Measurements from ENCODE around the gene VWA8. TPM values are rescaled to one million over a fixed set of nuclear protein-coding genes. Genes with fewer than 3 reads are reported as not detected.
"Not testable (repeated sequence)": the region's sequence is repeated elsewhere in the genome, so short reads cannot be mapped to it uniquely, and the experiment has no call there.

Gene VWA8
- total and polyA plus RNA-seq, 2 donors = 8.1 to 20.9 TPM

GRCh38 chr13:41578371-41578770 is 382.5 kb downstream of the VWA8 start:
- Histone ChIP-seq H3K9me3 (ENCODE audit: control insufficient read depth in 2 of 2, insufficient read depth in 1 of 2, low read length in 1 of 2) (peaks cover 0 to 2% of the 10 kb centered on the region in 2 donors), H3K27me3 (ENCODE audit: control insufficient read depth in 2 of 2, insufficient read depth in 1 of 2, low read length in 1 of 2) (no peaks in the 10 kb centered on the region), H3K4me1 (ENCODE audit: control insufficient read depth in 2 of 2, insufficient read depth in 2 of 2, low read length in 2 of 2) (no peaks in the 10 kb centered on the region), H3K27ac (ENCODE audit: low read depth in 1 of 2, low read length in 1 of 2) (no peak overlapping the region), H3K36me3 (ENCODE audit: control insufficient read depth in 2 of 2, insufficient read depth in 2 of 2, low read length in 1 of 2) (peaks cover 0 to 15% of the 10 kb centered on the region in 2 donors), H3K4me3 (ENCODE audit: low read length in 2 of 2) (no peak overlapping the region)
- WGBS = 98% methylated on average over 5 of the region's 5 CpGs
- DNase-seq (ENCODE audit: low read depth in 6 of 9, low spot score in 9 of 9) = no peak

- Histone ChIP-seq H3K27me3 (ENCODE audit: control insufficient read depth in 2 of 2, insufficient read depth in 1 of 2, low read length in 1 of 2) (no peaks in the 10 kb centered on the region), H3K36me3 (ENCODE audit: control insufficient read depth in 2 of 2, insufficient read depth in 2 of 2, low read length in 1 of 2) (peaks cover 0 to 10% of the 10 kb centered on the region in 2 donors), H3K4me3 (ENCODE audit: low read length in 2 of 2) (no peak overlapping the region), H3K4me1 (ENCODE audit: control insufficient read depth in 2 of 2, insufficient read depth in 2 of 2, low read length in 2 of 2) (no peaks in the 10 kb centered on the region), H3K9me3 (ENCODE audit: control insufficient read depth in 2 of 2, insufficient read depth in 1 of 2, low read length in 1 of 2) (peaks cover 0 to 5% of the 10 kb centered on the region in 2 donors), H3K27ac (ENCODE audit: low read depth in 1 of 2, low read length in 1 of 2) (no peak overlapping the region)
- WGBS = 79% methylated on average over 4 of the region's 4 CpGs
- DNase-seq (ENCODE audit: low read depth in 6 of 9, low spot score in 9 of 9) = no peak
Measured at GRCh38 chr13:41577436-41577835, 383.5 kb downstream of the VWA8 start.

- not testable (repeated sequence) for H3K27me3 ChIP-seq (ENCODE audit: control insufficient read depth in 2 of 2, insufficient read depth in 1 of 2, low read length in 1 of 2); H3K27ac ChIP-seq (ENCODE audit: low read depth in 1 of 2, low read length in 1 of 2); H3K4me1 ChIP-seq (ENCODE audit: control insufficient read depth in 2 of 2, insufficient read depth in 2 of 2, low read length in 2 of 2); H3K4me3 ChIP-seq (ENCODE audit: low read length in 2 of 2); DNase-seq (ENCODE audit: low read depth in 6 of 9, low spot score in 9 of 9); H3K9me3 ChIP-seq (ENCODE audit: control insufficient read depth in 2 of 2, insufficient read depth in 1 of 2, low read length in 1 of 2)
- WGBS = 99% methylated on average over 19 of the region's 19 CpGs
- H3K36me3 ChIP-seq (ENCODE audit: control insufficient read depth in 2 of 2, insufficient read depth in 2 of 2, low read length in 1 of 2) = peaks cover 0 to 10% of the 10 kb centered on the region in 2 donors
Measured at GRCh38 chr13:41573640-41574039, 387.3 kb downstream of the VWA8 start.

- not testable (repeated sequence) for H3K27me3 ChIP-seq (ENCODE audit: control insufficient read depth in 2 of 2, insufficient read depth in 1 of 2, low read length in 1 of 2); H3K9me3 ChIP-seq (ENCODE audit: control insufficient read depth in 2 of 2, insufficient read depth in 1 of 2, low read length in 1 of 2); H3K27ac ChIP-seq (ENCODE audit: low read depth in 1 of 2, low read length in 1 of 2); H3K4me1 ChIP-seq (ENCODE audit: control insufficient read depth in 2 of 2, insufficient read depth in 2 of 2, low read length in 2 of 2); DNase-seq (ENCODE audit: low read depth in 6 of 9, low spot score in 9 of 9); H3K4me3 ChIP-seq (ENCODE audit: low read length in 2 of 2)
- H3K36me3 ChIP-seq (ENCODE audit: control insufficient read depth in 2 of 2, insufficient read depth in 2 of 2, low read length in 1 of 2) = peaks cover 0 to 18% of the 10 kb centered on the region in 2 donors
- WGBS = 98% methylated on average over 33 of the region's 33 CpGs
Measured at GRCh38 chr13:41571817-41572340, 389.0 kb downstream of the VWA8 start.

- Histone ChIP-seq H3K4me1 (ENCODE audit: control insufficient read depth in 2 of 2, insufficient read depth in 2 of 2, low read length in 2 of 2) (no peaks in the 10 kb centered on the region), H3K36me3 (ENCODE audit: control insufficient read depth in 2 of 2, insufficient read depth in 2 of 2, low read length in 1 of 2) (peaks cover 0 to 12% of the 10 kb centered on the region in 2 donors), H3K27me3 (ENCODE audit: control insufficient read depth in 2 of 2, insufficient read depth in 1 of 2, low read length in 1 of 2) (no peaks in the 10 kb centered on the region), H3K9me3 (ENCODE audit: control insufficient read depth in 2 of 2, insufficient read depth in 1 of 2, low read length in 1 of 2) (peaks cover 0 to 5% of the 10 kb centered on the region in 2 donors), H3K4me3 (ENCODE audit: low read length in 2 of 2) (no peak overlapping the region), H3K27ac (ENCODE audit: low read depth in 1 of 2, low read length in 1 of 2) (no peak overlapping the region)
- DNase-seq (ENCODE audit: low read depth in 6 of 9, low spot score in 9 of 9) = no peak
- 97% methylated on average over 3 of the region's 3 CpGs for WGBS
Measured at GRCh38 chr13:41568972-41569351, 391.9 kb downstream of the VWA8 start.

- H3K27ac ChIP-seq (ENCODE audit: low read depth in 1 of 2, low read length in 1 of 2) = no peak overlapping the region
Measured at GRCh38 chr13:41568143-41568971, 392.6 kb downstream of the VWA8 start.

GRCh38 chr13:41567363-41567762 is 393.5 kb downstream of the VWA8 start:
- H3K9me3 ChIP-seq (ENCODE audit: control insufficient read depth in 2 of 2, insufficient read depth in 1 of 2, low read length in 1 of 2) = no peaks in the 10 kb centered on the region
- DNase-seq (ENCODE audit: low read depth in 6 of 9, low spot score in 9 of 9) = no peak
- H3K4me1 ChIP-seq (ENCODE audit: control insufficient read depth in 2 of 2, insufficient read depth in 2 of 2, low read length in 2 of 2) = peaks cover 12 to 13% of the 10 kb centered on the region in 2 donors
- H3K36me3 ChIP-seq (ENCODE audit: control insufficient read depth in 2 of 2, insufficient read depth in 2 of 2, low read length in 1 of 2) = peaks cover 0 to 12% of the 10 kb centered on the region in 2 donors
- H3K27ac ChIP-seq (ENCODE audit: low read depth in 1 of 2, low read length in 1 of 2) = no peak overlapping the region
- no peaks in the 10 kb centered on the region for H3K27me3 ChIP-seq (ENCODE audit: control insufficient read depth in 2 of 2, insufficient read depth in 1 of 2, low read length in 1 of 2)
- H3K4me3 ChIP-seq (ENCODE audit: low read length in 2 of 2) = no peak overlapping the region
- 98% methylated on average over 2 of the region's 2 CpGs for WGBS

More at GRCh38 chr13:41568143-41568971, 392.6 kb downstream of the VWA8 start:
- H3K4me3 ChIP-seq (ENCODE audit: low read length in 2 of 2) = no peak overlapping the region
- 94% methylated on average over 9 of the region's 9 CpGs for WGBS
- peaks cover 0 to 3% of the 10 kb centered on the region in 2 donors for H3K9me3 ChIP-seq (ENCODE audit: control insufficient read depth in 2 of 2, insufficient read depth in 1 of 2, low read length in 1 of 2)
- H3K4me1 ChIP-seq (ENCODE audit: control insufficient read depth in 2 of 2, insufficient read depth in 2 of 2, low read length in 2 of 2) = peaks cover 4% of the 10 kb centered on the region in 2 donors
- peaks cover 0 to 12% of the 10 kb centered on the region in 2 donors for H3K36me3 ChIP-seq (ENCODE audit: control insufficient read depth in 2 of 2, insufficient read depth in 2 of 2, low read length in 1 of 2)
- no peak for DNase-seq (ENCODE audit: low read depth in 6 of 9, low spot score in 9 of 9)
- H3K27me3 ChIP-seq (ENCODE audit: control insufficient read depth in 2 of 2, insufficient read depth in 1 of 2, low read length in 1 of 2) = no peaks in the 10 kb centered on the region

GRCh38 chr13:41565846-41566245 is 395.1 kb downstream of the VWA8 start:
- no peak for DNase-seq (ENCODE audit: low read depth in 6 of 9, low spot score in 9 of 9)
- no peak overlapping the region for H3K27ac ChIP-seq (ENCODE audit: low read depth in 1 of 2, low read length in 1 of 2)
- no peaks in the 10 kb centered on the region for H3K27me3 ChIP-seq (ENCODE audit: control insufficient read depth in 2 of 2, insufficient read depth in 1 of 2, low read length in 1 of 2)
- H3K9me3 ChIP-seq (ENCODE audit: control insufficient read depth in 2 of 2, insufficient read depth in 1 of 2, low read length in 1 of 2) = no peaks in the 10 kb centered on the region
- WGBS = 98% methylated on average over 6 of the region's 6 CpGs
- peaks cover 21 to 23% of the 10 kb centered on the region in 2 donors for H3K4me1 ChIP-seq (ENCODE audit: control insufficient read depth in 2 of 2, insufficient read depth in 2 of 2, low read length in 2 of 2)
- no peak overlapping the region for H3K4me3 ChIP-seq (ENCODE audit: low read length in 2 of 2)
- peaks cover 0 to 12% of the 10 kb centered on the region in 2 donors for H3K36me3 ChIP-seq (ENCODE audit: control insufficient read depth in 2 of 2, insufficient read depth in 2 of 2, low read length in 1 of 2)

GRCh38 chr13:41565216-41565615 is 395.7 kb downstream of the VWA8 start:
- peaks cover 0 to 12% of the 10 kb centered on the region in 2 donors for H3K36me3 ChIP-seq (ENCODE audit: control insufficient read depth in 2 of 2, insufficient read depth in 2 of 2, low read length in 1 of 2)
- no peak for DNase-seq (ENCODE audit: low read depth in 6 of 9, low spot score in 9 of 9)
- no peak overlapping the region for H3K4me3 ChIP-seq (ENCODE audit: low read length in 2 of 2)
- H3K27ac ChIP-seq (ENCODE audit: low read depth in 1 of 2, low read length in 1 of 2) = no peak overlapping the region
- no peaks in the 10 kb centered on the region for H3K9me3 ChIP-seq (ENCODE audit: control insufficient read depth in 2 of 2, insufficient read depth in 1 of 2, low read length in 1 of 2)
- no peaks in the 10 kb centered on the region for H3K27me3 ChIP-seq (ENCODE audit: control insufficient read depth in 2 of 2, insufficient read depth in 1 of 2, low read length in 1 of 2)
- peaks cover 21 to 23% of the 10 kb centered on the region in 2 donors for H3K4me1 ChIP-seq (ENCODE audit: control insufficient read depth in 2 of 2, insufficient read depth in 2 of 2, low read length in 2 of 2)
- WGBS = 92% methylated on average over 3 of the region's 3 CpGs

Data from thymus (tissue), 11 donors.